H54 (cell line): ENCODE data around the gene PDE5A.
"Not testable (repeated sequence)": the region's sequence is repeated elsewhere in the genome, so short reads cannot be mapped to it uniquely, and the experiment has no call there.

Experiments
- DNase-seq: peaks from one replicate; pipeline ENCODE4 v3.0.0; 2011; ENCODE audit warnings: low spot score, mixed read lengths; ENCODE audit not compliant: insufficient read length
- FAIRE-seq: peaks from 3 replicates; lab custom pipeline; 2011; peaks lifted over from hg19 to GRCh38; lab: Jason Lieb, UNC
- POLR2A ChIP-seq: IDR thresholded peaks from 2 replicates; pipeline ENCODE4 v1.6.1; 2011; ENCODE audit warnings: low read depth, mild to moderate bottlenecking, low read length

PDE5A gene

DNA sequence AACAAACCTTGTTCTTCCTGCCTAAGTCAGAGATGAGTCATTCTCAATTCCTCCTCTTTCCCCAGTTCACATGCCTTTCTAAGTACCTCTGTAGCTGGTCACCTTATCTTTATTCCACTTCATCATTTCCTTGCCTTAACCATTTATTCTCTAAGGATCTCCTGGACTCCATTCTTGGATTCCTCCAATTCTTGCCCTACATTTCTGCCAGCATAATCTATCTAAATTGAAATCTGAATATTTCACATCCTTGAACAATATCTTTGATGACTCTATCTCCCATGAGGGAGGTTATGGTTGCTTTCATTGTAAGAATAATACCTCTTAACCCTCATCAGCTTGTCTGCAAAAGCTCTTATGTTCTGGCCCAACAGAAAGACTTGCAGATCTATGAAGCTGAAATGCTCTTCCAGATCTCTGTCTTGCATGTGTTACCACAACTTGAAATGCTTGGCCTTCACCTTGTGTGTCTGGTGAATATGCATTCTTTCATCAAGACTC lies 28.6 kb upstream of the PDE5A start:
- FAIRE-seq: no peak
- no peak for TF ChIP-seq POLR2A
- no peak for DNase-seq

DNA sequence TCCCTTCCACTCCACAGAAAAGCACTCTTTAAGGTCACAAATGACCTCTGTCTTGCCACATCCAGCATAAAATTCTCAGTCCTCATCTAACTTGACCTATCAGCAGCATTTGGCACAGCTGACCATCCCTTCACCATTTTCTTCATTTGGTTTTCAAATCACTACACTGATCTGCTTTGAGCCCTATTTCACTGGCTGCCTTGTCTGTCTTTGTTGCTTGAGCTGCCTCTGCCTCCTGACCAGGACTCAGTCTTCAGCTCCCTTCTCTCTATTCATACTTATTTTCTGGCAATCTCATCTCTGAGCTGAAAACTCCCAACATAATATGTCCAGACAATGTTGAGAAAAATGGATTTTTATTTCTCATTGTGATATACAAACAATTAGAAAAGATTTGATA lies 27.7 kb upstream of the PDE5A start:
- DNase-seq (no peak), FAIRE-seq (no peak)
- TF ChIP-seq POLR2A: no peak

DNA sequence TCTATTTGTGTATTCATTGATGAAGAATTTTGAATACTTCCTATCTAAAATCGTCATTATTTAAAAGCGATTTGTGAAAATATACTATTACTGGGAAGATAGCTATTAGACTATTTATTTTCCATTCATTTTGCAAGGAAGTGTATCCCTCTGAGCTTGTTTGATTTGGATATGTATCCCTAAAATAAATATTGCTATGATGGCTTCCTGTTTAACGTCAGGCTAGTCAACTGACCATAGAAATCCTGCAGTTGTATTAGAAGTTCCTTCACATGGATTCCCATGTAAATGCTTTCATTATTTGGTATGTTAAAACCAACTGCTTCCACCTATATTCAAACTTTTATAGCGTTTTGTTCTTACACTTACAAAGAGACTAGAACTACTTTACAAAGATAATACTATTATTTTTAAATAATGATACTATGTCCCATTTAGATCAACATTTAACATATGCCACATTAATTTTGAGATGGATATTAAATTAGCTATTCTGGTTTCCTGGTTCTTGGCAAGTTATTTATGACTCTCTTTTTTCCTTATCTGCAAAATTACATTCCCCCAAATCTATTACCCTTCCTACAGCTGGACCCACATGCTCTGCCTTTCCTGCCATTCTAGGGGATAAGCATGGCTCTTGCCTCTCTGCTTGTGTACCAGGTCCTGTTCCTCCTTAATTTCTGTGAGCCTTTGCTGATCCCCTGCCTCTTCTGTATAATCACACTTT lies 26.7 kb upstream of the PDE5A start:
- DNase-seq (no peak), FAIRE-seq (no peak)
- no peak for TF ChIP-seq POLR2A

DNA sequence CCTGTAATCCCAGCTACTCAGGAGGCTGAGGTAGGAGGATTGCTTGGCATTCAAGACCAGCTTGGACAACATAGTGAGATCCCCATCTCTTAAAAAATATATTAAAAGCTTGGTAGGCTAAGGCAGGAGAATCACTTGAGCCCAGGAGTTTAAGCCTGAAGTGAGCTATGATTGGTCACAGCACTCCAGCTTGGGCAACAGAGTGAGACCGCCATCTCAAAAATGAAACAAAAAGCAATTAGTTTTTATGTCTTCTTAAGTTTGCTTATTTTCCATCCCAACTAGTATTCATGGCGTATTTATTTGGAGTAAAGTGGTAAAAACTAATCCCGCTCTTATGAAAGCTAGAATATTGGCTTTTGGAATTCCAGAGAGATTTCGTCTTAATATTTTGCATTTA lies 25.4 kb upstream of the PDE5A start:
- no peak for TF ChIP-seq POLR2A
- FAIRE-seq: no peak

DNA sequence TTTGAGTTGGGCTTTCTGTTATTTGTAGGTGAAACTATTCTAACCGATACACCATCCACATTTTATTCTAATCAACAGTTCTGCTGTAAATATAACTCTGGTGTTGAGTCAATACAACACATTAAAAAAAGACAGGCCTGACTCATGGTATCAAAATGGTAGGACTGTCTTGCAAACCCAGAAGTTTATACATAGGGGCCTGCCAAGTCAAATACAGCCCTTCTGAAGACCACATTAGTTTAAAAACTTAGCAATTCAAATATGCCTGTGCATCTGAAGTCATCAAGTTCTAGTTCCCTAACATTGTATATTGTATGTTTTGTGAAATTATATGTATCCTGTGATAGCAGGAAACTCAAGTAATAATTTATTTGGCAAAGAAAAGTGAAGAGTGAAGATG lies 24.4 kb upstream of the PDE5A start:
- DNase-seq (no peak), FAIRE-seq (no peak)

More for the DNA sequence above, 25.4 kb upstream of the PDE5A start:
- DNase-seq: no peak

DNA sequence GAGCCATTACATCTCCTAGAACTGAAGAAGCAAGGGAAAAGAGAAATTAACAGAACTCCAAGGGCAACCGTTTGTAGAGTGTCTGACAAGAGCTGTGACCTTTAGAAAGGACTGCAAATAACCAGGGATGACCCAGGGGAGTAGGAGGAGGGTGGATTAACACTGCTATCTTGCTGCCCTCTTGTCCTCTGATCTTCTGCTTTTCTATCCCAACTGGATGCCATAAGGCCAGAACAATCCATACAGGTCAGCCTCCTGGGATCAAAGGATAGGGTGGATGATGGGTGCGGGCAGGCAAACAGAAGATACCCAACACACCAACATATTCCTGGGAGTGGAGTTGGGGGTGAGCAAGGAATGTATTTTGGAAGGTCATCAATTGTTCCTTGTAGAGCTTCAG lies 19.8 kb upstream of the PDE5A start:
- no peak for TF ChIP-seq POLR2A
- FAIRE-seq (no peak), DNase-seq (no peak)

More for the DNA sequence above, 24.4 kb upstream of the PDE5A start:
- TF ChIP-seq POLR2A: no peak

DNA sequence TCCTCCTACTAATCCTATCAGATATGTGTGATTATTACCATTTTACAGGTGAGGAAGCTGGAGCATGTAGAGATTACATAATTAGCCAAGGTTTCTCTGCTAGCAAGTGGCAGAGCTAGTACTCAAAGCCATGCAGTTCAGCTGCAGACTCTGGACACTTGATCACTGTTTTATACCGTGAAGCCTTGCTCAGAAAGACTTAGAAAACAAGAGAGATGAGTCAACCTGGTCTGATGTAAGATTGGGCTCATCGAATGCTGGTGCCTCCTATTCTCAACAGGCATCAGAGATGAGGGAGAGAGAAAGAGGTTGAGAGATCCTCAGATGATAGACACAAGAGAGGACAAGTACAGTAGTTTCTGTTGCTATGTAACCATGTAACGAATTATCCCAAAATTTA lies 19.0 kb upstream of the PDE5A start:
- FAIRE-seq: no peak
- no peak for TF ChIP-seq POLR2A
- no peak for DNase-seq

DNA sequence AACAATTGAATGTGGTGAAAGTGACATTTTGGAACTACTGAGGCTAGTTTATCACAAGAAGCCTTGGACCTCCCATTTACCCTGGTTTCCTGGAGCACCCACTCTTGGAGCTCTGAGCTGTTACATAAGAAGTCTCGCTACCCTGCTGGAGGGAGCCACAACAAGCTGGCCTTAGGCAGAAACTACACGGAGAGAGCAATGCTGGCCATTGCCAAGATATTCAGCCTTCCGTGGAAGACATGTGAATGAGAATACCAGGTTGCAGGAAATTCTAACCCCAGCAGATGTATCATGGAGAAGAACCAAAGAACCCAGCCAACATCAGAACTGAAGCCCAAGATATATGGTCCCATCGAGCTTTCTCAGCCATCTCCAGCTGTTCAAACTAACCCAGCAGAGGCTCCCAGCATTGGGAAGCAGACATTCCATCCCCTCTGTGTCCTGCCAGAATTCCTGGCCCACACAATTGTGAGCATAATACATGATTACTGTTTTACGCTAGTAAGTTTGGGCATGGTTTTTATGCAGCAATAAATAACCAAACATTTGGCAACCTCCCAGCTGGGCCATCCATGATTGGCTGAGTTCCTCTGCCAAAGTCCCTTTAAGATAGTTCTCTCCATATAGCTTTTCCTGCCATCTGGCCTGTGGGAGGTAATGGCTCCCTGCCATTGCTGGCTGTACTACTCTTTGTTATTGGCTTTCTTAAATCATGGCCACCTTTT lies 17.9 kb upstream of the PDE5A start:
- FAIRE-seq (no peak), DNase-seq (no peak)
- no peak for TF ChIP-seq POLR2A

DNA sequence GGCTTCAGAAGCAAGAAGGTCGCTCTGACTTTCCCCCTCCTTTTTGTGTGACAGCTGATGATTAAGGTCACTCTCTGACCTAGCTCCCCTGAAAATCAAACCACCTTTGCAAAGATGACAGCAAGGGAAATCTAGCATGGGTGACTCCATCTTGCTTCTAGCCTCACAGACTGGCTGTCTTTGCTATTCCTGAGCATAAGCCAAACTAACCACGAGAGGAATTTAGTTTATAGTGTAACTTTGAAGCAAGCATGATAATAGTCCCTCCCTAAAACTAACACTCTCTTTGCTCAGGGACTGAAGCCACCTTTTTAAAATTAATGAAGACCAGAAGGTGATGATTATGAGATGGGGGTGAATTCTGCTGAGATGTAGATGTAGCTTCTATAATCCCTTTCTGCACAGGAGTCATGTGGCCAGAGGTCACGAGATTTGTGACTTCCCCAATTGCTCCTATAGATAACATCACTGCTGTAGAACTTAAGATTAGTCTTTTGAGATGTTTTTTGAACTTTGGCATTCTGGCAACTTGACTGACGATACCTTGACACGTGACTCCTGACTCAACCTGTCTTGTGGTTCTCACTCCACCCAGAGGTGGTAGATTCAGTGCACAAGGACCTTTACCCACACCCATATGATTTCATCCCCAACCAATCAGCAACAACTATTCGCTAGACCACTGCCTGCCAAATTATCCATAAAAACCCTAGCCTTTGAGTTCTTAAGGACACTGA lies 14.9 kb upstream of the PDE5A start:
- no peak for FAIRE-seq
- TF ChIP-seq POLR2A: no peak
- no peak for DNase-seq

DNA sequence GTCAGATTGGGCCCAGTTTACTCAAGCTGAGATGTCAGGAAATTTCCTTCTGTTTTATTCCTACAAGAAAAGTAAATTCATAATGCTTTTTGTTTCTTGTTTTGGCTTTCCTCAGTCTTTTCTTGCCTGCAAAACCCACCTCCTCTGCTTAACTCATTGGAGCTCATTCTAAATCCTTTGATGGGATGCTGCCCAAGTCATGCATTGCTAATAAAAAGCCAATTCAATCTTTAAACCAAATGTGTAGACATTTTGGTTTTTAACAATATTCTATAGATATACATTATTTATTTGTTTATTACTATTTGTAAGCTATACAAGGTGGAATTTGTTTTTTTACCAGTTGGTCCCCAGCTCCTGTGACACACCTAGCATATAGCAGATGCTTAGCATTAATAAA lies 13.2 kb upstream of the PDE5A start:
- FAIRE-seq (no peak), DNase-seq (no peak)
- no peak for TF ChIP-seq POLR2A

DNA sequence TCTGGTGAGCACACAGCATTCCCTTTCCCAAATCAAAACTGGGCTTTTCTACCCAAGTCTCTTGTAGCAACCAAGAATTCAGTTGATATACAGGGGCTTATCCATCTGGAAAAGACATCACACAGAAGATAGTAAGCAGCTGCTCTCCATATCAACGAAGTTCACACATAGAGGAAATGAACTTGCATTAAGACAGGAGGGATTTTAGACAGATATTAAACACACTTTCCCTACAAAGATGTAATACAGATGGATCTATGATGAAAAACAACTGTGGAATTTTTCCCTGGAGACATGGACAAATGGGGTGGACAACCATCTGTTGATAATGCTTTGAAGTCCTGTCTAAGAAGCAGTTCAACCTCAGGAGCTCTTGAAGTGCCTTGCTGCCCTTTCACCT lies 9.8 kb upstream of the PDE5A start:
- no peak for FAIRE-seq
- DNase-seq: no peak
- TF ChIP-seq POLR2A: no peak

DNA sequence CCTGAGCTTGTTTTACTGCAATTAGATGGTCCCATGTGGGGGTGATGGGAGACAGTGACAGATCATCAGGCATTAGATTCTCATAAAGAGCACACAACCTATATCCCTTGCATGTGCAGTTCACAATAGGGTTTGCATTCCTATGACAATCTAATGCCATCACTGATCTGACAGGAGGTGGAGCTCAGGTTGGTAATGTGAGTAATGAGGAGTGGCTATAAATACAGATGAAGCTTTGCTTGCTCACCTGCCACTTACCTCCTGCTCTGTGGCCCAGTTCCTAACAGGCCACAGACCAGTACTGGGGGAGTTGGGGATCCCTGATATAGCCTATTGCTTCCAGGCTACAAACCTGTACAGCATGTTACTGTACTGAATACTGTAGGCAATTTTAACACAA lies 8.2 kb upstream of the PDE5A start:
- DNase-seq, FAIRE-seq: not testable (repeated sequence)

DNA sequence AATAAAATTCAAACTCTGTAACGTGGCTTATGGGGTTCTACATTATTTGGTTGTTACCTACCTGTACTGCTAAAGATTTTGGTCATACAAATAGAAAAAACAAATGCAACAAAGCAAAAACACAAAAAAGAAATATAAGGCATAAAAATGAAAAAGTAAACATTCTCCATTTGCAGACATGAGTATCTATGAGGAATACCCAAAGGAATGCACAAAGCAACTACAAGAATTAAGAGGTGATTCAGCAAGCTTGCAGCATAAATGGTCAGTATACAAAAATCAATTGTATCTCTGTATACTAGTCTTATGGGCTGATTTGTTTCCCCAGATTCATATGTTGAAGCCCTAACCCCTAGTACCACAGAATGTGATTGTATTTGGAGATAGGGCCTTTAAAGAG lies 3.6 kb upstream of the PDE5A start:
- TF ChIP-seq POLR2A: no peak
- peak; percentile 9 for DNase-seq
- no peak for FAIRE-seq

DNA sequence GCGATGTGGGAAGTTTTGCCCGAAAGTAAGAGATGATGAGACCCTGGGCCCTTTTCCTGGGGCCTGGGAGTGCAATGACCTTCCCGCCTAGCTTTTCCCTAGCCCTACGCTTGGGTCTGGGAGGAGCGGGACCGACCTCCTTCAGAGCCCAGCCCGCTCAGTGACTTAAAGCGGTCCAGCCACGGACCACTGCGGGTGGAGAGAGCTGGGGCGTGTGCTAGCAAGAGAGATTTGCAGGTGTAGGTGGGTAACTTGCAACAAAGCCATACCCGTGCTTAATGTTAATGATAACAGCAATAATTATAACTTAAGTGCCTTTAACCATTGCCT lies 503 bp upstream of the PDE5A start:
- no peak for TF ChIP-seq POLR2A
- FAIRE-seq (no peak), DNase-seq (no peak)
